ENCODE measurements around the gene LHX3. TPM values are rescaled to one million over a fixed set of nuclear protein-coding genes. Genes with fewer than 3 reads are reported as not detected.

Gene LHX3
- total RNA-seq, 1 experiment from 2014 or later = not detected

- Histone ChIP-seq H3K4me3 (ENCODE audit: low read length) (no peak overlapping the region), H3F3A (ENCODE audit: low read length, unreplicated experiment) (no peaks in the 10 kb centered on the region), H3K27ac (ENCODE audit: low read length) (no peak overlapping the region), H3K4me2 (ENCODE audit: low read length) (no peak overlapping the region), H3K9me3 (ENCODE audit: low read length) (no peaks in the 10 kb centered on the region), H4K20me1 (ENCODE audit: low read length) (no peaks in the 10 kb centered on the region), H3K9ac (ENCODE audit: low read length) (no peak overlapping the region), H3K4me1 (ENCODE audit: insufficient read depth, low read length) (peaks cover 30% of the 10 kb centered on the region), H3K27me3 (ENCODE audit: low read length) (no peaks in the 10 kb centered on the region), H3K36me3 (ENCODE audit: low read depth, low read length) (peaks cover 5% of the 10 kb centered on the region; the same call in 1 of the 2 replicates), H2AFZ (ENCODE audit: low read length) (no peak overlapping the region), H3K9me2 (replicated peaks; ENCODE audit: low read length) (no peaks in the 10 kb centered on the region), H3K79me2 (ENCODE audit: low read length) (peaks cover 36% of the 10 kb centered on the region)
- ChIA-PET POLR2A (ENCODE audit: unreplicated experiment) (no interaction called here), CTCF (no interaction called here)
- no peak for TF ChIP-seq EZH2 (IDR thresholded peaks at IDR 0.05; ENCODE audit: low read length, unreplicated experiment)
- TF ChIP-seq CTCF (conservative IDR thresholded peaks at IDR 0.05; ENCODE audit: low read depth, low read length) = no peak
- no peak for TF ChIP-seq EZH2phosphoT487 (IDR thresholded peaks at IDR 0.05; ENCODE audit: borderline replicate concordance, low read length)
- intact Hi-C loops (cut with micrococcal nuclease) = no loop called here
- no TSS peak for BruUV-seq (replicated peaks)
- ATAC-seq = no peak
- DNase-seq = no peak
Measured at GRCh38 chr9:136230365-136230764, 25.4 kb upstream of the LHX3 start.

- no peaks in the 10 kb centered on the region for H3K9me3 ChIP-seq (ENCODE audit: low read length)
- TF ChIP-seq EZH2 (IDR thresholded peaks at IDR 0.05; ENCODE audit: low read length, unreplicated experiment) = no peak
- TF ChIP-seq EZH2phosphoT487 (IDR thresholded peaks at IDR 0.05; ENCODE audit: borderline replicate concordance, low read length) = no peak
- no peak for TF ChIP-seq CTCF (conservative IDR thresholded peaks at IDR 0.05; ENCODE audit: low read depth, low read length)
- POLR2A ChIA-PET (ENCODE audit: unreplicated experiment) = interaction anchor here (0.6 kb wide), 1 partner anchor 373 kb away, joined by 4 read pairs; no protein-coding TSS in a partner anchor
- no TSS peak for BruUV-seq (replicated peaks)
- peak overlapping the region; percentile 77 for H3K4me2 ChIP-seq (ENCODE audit: low read length)
- H3K79me2 ChIP-seq (ENCODE audit: low read length) = peaks cover 41% of the 10 kb centered on the region
- intact Hi-C loops (cut with micrococcal nuclease) = no loop called here
- no peaks in the 10 kb centered on the region for H4K20me1 ChIP-seq (ENCODE audit: low read length)
- H3F3A ChIP-seq (ENCODE audit: low read length, unreplicated experiment) = no peaks in the 10 kb centered on the region
- CTCF ChIA-PET = no interaction called here
- 0 out of 2 replicates have a peak overlapping the region, but pooled peaks have one; percentile 51 for H3K4me3 ChIP-seq (ENCODE audit: low read length)
- no peaks in the 10 kb centered on the region for H3K27me3 ChIP-seq (ENCODE audit: low read length)
- H3K36me3 ChIP-seq (ENCODE audit: low read depth, low read length) = peaks cover 5% of the 10 kb centered on the region; the same call in 1 of the 2 replicates
- H3K9me2 ChIP-seq (replicated peaks; ENCODE audit: low read length) = no peaks in the 10 kb centered on the region
- ATAC-seq = peak; percentile 37
- H3K4me1 ChIP-seq (ENCODE audit: insufficient read depth, low read length) = peaks cover 30% of the 10 kb centered on the region
- H2AFZ ChIP-seq (ENCODE audit: low read length) = no peak overlapping the region
- H3K27ac ChIP-seq (ENCODE audit: low read length) = peak overlapping the region; percentile 87
- H3K9ac ChIP-seq (ENCODE audit: low read length) = peak overlapping the region; percentile 49
- peak; percentile 52 for DNase-seq
Measured at GRCh38 chr9:136229096-136230065, 24.5 kb upstream of the LHX3 start.
